ENCODE results near the gene TESPA1.

DNA sequence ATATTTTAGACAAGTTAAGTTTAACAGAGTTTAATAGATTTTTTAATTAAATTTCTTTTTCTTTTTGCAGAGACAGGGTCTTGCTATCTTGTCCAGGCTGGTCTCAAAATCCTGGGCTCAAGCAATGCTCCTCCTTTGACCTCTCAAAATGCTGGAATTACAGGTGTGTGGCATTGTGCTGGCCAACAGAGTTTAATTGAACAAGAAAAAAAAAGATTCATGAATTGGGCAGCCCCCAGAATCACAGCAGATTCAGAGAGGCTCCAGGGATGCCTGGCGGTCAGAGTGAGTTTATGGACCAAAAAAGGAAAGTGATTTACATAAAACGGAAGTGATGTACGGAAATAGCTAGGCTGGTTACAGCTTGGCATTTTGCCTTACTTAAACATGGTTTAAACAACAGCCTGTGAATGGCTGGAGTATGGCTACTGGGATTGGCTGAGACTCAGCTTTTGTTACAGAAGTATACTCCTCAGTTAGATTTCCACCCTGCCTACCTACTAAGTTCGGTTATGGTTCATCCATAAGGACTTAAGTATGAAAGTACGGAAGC, 14.5 kb upstream of the TESPA1 start:
- no peak for TF ChIP-seq ARNT (IDR thresholded peaks at IDR 0.05)
- no peak for TF ChIP-seq SP1 (IDR thresholded peaks at IDR 0.05)
- TF ChIP-seq ELF4 (IDR thresholded peaks at IDR 0.05), result no peak
- no peak for TF ChIP-seq ZNF384 (IDR thresholded peaks at IDR 0.05)

All from HEK293T (cell line).